Thyroid gland (tissue), 4 donors: Measurements from ENCODE around the gene GPC5.
"Not testable (repeated sequence)": the region's sequence is repeated elsewhere in the genome, so short reads cannot be mapped to it uniquely, and the experiment has no call there.

ENCODE experiments used
- POLR2A ChIP-seq, 2 donors: fragments of 450-650 bp; IDR thresholded peaks; one replicate each; pipeline ENCODE4 v1.6.1; 2017; ENCODE audit warnings: antibody characterized with exemption in 2 of 2, mild to moderate bottlenecking in 2 of 2, moderate library complexity in 1 of 2
- TF ChIP-seq, protein P1 (sequence below), 6 experiments: fragments of 200-600 bp in 3 of 6; fragments of 450-650 bp in 3 of 6; sonication (generic) in 3 of 6; IDR thresholded peaks; one replicate each; pipeline ENCODE4 v1.5.1; 2016 to 2019; ENCODE audit warnings: antibody characterized with exemption in 6 of 6, mild to moderate bottlenecking in 2 of 6, inconsistent platforms in 1 of 6, moderate library complexity in 1 of 6

DNA sequence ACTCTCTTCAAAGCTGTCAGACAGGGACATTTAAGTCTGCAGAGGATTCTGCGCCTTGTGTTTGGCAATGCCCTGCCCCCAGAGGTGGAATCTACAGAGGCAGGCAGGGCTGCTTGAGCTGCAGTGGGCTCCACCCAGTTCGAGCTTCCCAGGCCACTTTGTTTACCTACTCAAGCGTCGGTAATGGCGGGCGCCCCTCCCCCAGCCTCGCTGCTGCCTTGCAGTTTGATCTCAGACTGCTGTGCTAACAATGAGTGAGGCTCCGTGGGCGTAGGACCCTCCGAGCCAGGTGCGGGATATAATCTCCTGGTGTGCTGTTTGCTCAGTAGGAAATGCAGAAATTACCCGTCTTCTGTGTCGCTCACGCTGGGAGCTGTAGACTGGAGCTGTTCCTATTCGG lies 40.3 kb downstream of the GPC5 start:
- TF ChIP-seq, protein P1, sequence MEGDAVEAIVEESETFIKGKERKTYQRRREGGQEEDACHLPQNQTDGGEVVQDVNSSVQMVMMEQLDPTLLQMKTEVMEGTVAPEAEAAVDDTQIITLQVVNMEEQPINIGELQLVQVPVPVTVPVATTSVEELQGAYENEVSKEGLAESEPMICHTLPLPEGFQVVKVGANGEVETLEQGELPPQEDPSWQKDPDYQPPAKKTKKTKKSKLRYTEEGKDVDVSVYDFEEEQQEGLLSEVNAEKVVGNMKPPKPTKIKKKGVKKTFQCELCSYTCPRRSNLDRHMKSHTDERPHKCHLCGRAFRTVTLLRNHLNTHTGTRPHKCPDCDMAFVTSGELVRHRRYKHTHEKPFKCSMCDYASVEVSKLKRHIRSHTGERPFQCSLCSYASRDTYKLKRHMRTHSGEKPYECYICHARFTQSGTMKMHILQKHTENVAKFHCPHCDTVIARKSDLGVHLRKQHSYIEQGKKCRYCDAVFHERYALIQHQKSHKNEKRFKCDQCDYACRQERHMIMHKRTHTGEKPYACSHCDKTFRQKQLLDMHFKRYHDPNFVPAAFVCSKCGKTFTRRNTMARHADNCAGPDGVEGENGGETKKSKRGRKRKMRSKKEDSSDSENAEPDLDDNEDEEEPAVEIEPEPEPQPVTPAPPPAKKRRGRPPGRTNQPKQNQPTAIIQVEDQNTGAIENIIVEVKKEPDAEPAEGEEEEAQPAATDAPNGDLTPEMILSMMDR (IDR thresholded peaks at IDR 0.05): not testable (repeated sequence)
- TF ChIP-seq POLR2A (IDR thresholded peaks at IDR 0.05): not testable (repeated sequence)
